OCI-LY7 (cell line): ENCODE measurements around the gene SP6.

Experiments used
- CTCF ChIP-seq: fragments of 200-600 bp; sonication (generic); conservative IDR thresholded peaks from 2 replicates; pipeline ENCODE4 v1.5.1; 2014; ENCODE audit warnings: mild to moderate bottlenecking, antibody characterized with exemption, low read length, moderate library complexity, mixed read lengths
- EZH2phosphoT487 ChIP-seq: fragments of 200-600 bp; sonication (generic); IDR thresholded peaks from 2 replicates; pipeline ENCODE4 v1.6.1; 2018; ENCODE audit warnings: low read depth, borderline replicate concordance, mild to moderate bottlenecking, mixed run types, antibody characterized with exemption, low read length, moderate library complexity, mixed read lengths

DNA sequence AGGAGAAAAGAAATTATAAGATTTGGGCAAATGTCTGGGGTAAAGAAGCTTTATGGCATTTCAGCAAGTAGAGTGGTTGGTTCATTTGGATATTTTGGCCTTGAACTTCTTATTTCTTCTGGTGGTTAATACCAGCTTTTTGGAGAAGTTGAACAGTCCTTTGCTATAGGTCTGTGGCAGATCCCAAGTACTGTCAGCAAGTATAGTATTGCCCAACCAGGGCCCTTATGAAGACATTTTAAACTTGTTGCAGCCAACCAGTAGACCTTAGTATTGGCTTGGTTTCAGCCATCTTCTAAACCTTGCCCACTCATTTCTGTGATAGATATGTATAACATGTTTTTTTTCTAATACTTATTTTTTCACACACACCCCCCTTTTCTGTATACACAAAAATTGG, 47.3 kb upstream of the SP6 start:
- TF ChIP-seq CTCF (no peak), EZH2phosphoT487 (no peak)
